HepG2 (cell line): ENCODE measurements around the gene CATSPERB. TPM values are rescaled to one million over a fixed set of nuclear protein-coding genes. Genes with fewer than 3 reads are reported as not detected.

Source experiments
- ATAC-seq: fragments of 200-7000 bp; cut with Tn5 transposase; 3 replicates; pipeline ENCODE4 v1.9.1; 2020; ENCODE audit warnings: mild to moderate bottlenecking, moderate library complexity
- BruUV-seq: library from RNA; stranded (reverse); fragments of 400-500 nt; replicated peaks from 2 replicates; lab custom pipeline; 2021; lab: Mats Ljungman, UMichigan
- CTCF ChIA-PET: fragments of 300-600 bp; formaldehyde crosslinking; extraction: SDS; loops from one replicate; lab custom pipeline; 2021; ENCODE audit warnings: low total read pairs, inconsistent platforms, low intra/inter-chr PET ratio; lab: Yijun Ruan, JAX
- POLR2A ChIA-PET: fragments of 350-600 bp; sonication (Branson Sonifier 250); formaldehyde crosslinking; loops from one replicate; lab custom pipeline; 2020; ENCODE audit warnings: antibody characterized with exemption, inconsistent platforms; lab: Yijun Ruan, JAX
- DNase-seq: peaks from one replicate; pipeline ENCODE4 v3.0.0-alpha.2; 2015; ENCODE audit warnings: low spot score
- FAIRE-seq: peaks from 3 replicates; lab custom pipeline; 2011; peaks lifted over from hg19 to GRCh38; lab: Jason Lieb, UNC
- H2AFZ ChIP-seq: one replicate; pipeline ENCODE4 v1.6.1; 2011; ENCODE audit warnings: low read length, inconsistent platforms
- H3K27ac ChIP-seq: fragments of 300-600 bp; 3 replicates; pipeline ENCODE4 v1.8.0; 2011; ENCODE audit warnings: mixed run types, mild to moderate bottlenecking, mixed read lengths, low read length, inconsistent platforms; ENCODE audit not compliant: insufficient read depth; ENCODE audit errors: extremely low read length
- H3K27me3 ChIP-seq, 2 experiments: fragments of 200-600 bp in 1 of 2; 2 replicates in 1 of 2; 3 replicates in 1 of 2; pipeline versions ENCODE4 v1.6.0 to v1.8.0; 2011; ENCODE audit warnings: low read length in 2 of 2, mild to moderate bottlenecking in 2 of 2, moderate library complexity in 2 of 2, inconsistent platforms in 1 of 2; ENCODE audit not compliant: insufficient read depth in 2 of 2, control insufficient read depth in 1 of 2
- H3K36me3 ChIP-seq, 2 experiments: fragments of 200-600 bp in 1 of 2; replicated peaks in 1 of 2; 2 replicates in 1 of 2; 3 replicates in 1 of 2; pipeline versions ENCODE4 v1.5.1 to v1.8.0; 2011; ENCODE audit warnings: low read length in 2 of 2, inconsistent platforms in 1 of 2; ENCODE audit not compliant: insufficient read depth in 2 of 2, control insufficient read depth in 1 of 2
- H3K4me1 ChIP-seq: 2 replicates; pipeline ENCODE4 v1.5.1; 2012; ENCODE audit warnings: low read length, inconsistent platforms; ENCODE audit not compliant: insufficient read depth
- H3K4me2 ChIP-seq: 2 replicates; pipeline ENCODE4 v1.6.0; 2011; ENCODE audit warnings: low read depth, low read length, inconsistent platforms
- H3K4me3 ChIP-seq, 3 experiments: fragments of 200-600 bp in 1 of 3; sonication (generic), shearing (Covaris generic) in 1 of 3; replicated peaks in 1 of 3; 2 replicates each; pipeline ENCODE4 v1.5.1; 2011 to 2016; ENCODE audit warnings: low read length in 3 of 3, inconsistent platforms in 2 of 3, low read depth in 2 of 3, mild to moderate bottlenecking in 2 of 3, control low read depth in 1 of 3, mixed read lengths in 1 of 3; ENCODE audit not compliant: insufficient read depth in 1 of 3
- H3K79me2 ChIP-seq: one replicate; pipeline ENCODE4 v1.6.1; 2011; ENCODE audit warnings: low read length, inconsistent platforms; ENCODE audit not compliant: insufficient read depth
- H3K9ac ChIP-seq: 2 replicates; pipeline ENCODE4 v1.6.0; 2011; ENCODE audit warnings: mild to moderate bottlenecking, low read depth, low read length, inconsistent platforms; ENCODE audit not compliant: insufficient read depth
- H3K9me3 ChIP-seq: 2 replicates; pipeline ENCODE4 v1.5.1; 2012; ENCODE audit warnings: mild to moderate bottlenecking, low read length
- H4K20me1 ChIP-seq: 2 replicates; pipeline ENCODE4 v1.6.0; 2011; ENCODE audit warnings: inconsistent platforms, mild to moderate bottlenecking, low read length, moderate library complexity; ENCODE audit not compliant: insufficient read depth
- ATF7 ChIP-seq, 2 experiments: fragments of 450-650 bp in 1 of 2; sonication (generic) in 1 of 2; formaldehyde crosslinking in 1 of 2; IDR thresholded peaks; 2 replicates each; pipeline versions ENCODE4 v1.4.0 to v1.6.1; 2016 to 2020; ENCODE audit warnings: antibody characterized with exemption in 1 of 2, mild to moderate bottlenecking in 1 of 2, missing genetic modification reagents in 1 of 2
- BRCA1 ChIP-seq: sonication (generic); formaldehyde crosslinking; IDR thresholded peaks from 2 replicates; pipeline ENCODE4 v1.4.0; 2020; ENCODE audit warnings: missing genetic modification reagents
- MATR3 ChIP-seq: sonication (generic); formaldehyde crosslinking; IDR thresholded peaks from 2 replicates; pipeline ENCODE4 v1.4.0; 2020; ENCODE audit warnings: missing genetic modification reagents
- NFE2L2 ChIP-seq: fragments of 150-350 bp; IDR thresholded peaks from 2 replicates; pipeline ENCODE4 v1.6.1; 2014; ENCODE audit warnings: low read length
- STAT5B ChIP-seq: sonication (generic); formaldehyde crosslinking; IDR thresholded peaks from 2 replicates; pipeline ENCODE4 v1.4.0; 2020; ENCODE audit warnings: missing genetic modification reagents
- ZIK1 ChIP-seq: sonication (generic); formaldehyde crosslinking; IDR thresholded peaks from 2 replicates; pipeline ENCODE4 v1.5.0; 2020; ENCODE audit warnings: mild to moderate bottlenecking, low read depth, missing genetic modification reagents, borderline replicate concordance
- ZNF335 ChIP-seq: sonication (generic); formaldehyde crosslinking; IDR thresholded peaks from 2 replicates; pipeline ENCODE4 v1.4.0; 2020; ENCODE audit warnings: missing genetic modification reagents
- ZNF549 ChIP-seq: sonication (generic); formaldehyde crosslinking; IDR thresholded peaks from 2 replicates; pipeline ENCODE4 v1.5.0; 2020; ENCODE audit warnings: missing genetic modification reagents
- ZNF777 ChIP-seq: sonication (generic); formaldehyde crosslinking; IDR thresholded peaks from 2 replicates; pipeline ENCODE4 v1.4.0; 2020; ENCODE audit warnings: missing genetic modification reagents
- ZNF792 ChIP-seq: IDR thresholded peaks from 2 replicates; pipeline ENCODE4 v1.6.1; 2016
- WGBS: methylation state at CpG from one replicate; pipeline ENCODE4 v1.1.6; 2017; ENCODE audit warnings: low lambda C conversion rate; 5-methylcytosine and 5-hydroxymethylcytosine counted together
- in situ Hi-C: cut with HindIII; loops from 2 replicates; pipeline ENCODE4 v1.10.0; 2017; ENCODE audit warnings: low pct_unique_long_range_greater_than_20kb; ENCODE audit not compliant: extremely low pct_ligation_motif_present
- intact Hi-C: fragments of 100-400 bp; cut with micrococcal nuclease; formaldehyde crosslinking; loops from one replicate; pipeline ENCODE4 v1.10.0; 2022; ENCODE audit not compliant: unreplicated experiment
- polyA plus RNA-seq, 8 experiments: library from polyadenylated mRNA; depleted of rRNA in 3 of 8; stranded (reverse) in 7 of 8; unstranded in 1 of 8; fragments of >200 nt; fragmentation: Illumina TruSeq in 4 of 8; extraction: Trizol in 4 of 8; gene quantifications; 2 replicates each; pipeline versions ENCODE4 v1.2.1 to v1.2.3, GENCODE V29; 2011 to 2016; ENCODE audit warnings: low read depth in 4 of 8, missing spikeins in 1 of 8, mixed read lengths in 1 of 8; ENCODE audit not compliant: insufficient read depth in 1 of 8
- total RNA-seq, 5 experiments: library from RNA; depleted of rRNA; stranded (reverse); fragments of >200 nt; fragmentation: Illumina TruSeq; extraction: Trizol; gene quantifications; 2 replicates each; pipeline ENCODE4 v1.2.3, GENCODE V29; 2016; ENCODE audit warnings: low read depth in 1 of 5
- TF ChIP-seq, protein P1 (sequence below): sonication (generic); formaldehyde crosslinking; IDR thresholded peaks from 2 replicates; pipeline ENCODE4 v1.5.0; 2020; ENCODE audit warnings: missing genetic modification reagents, mild to moderate bottlenecking, borderline replicate concordance
- TF ChIP-seq, protein P2 (sequence below): sonication (generic); formaldehyde crosslinking; conservative IDR thresholded peaks from 2 replicates; pipeline ENCODE4 v1.4.0; 2020; ENCODE audit warnings: missing genetic modification reagents
- TF ChIP-seq, protein P3 (sequence below): sonication (generic); formaldehyde crosslinking; IDR thresholded peaks from one replicate; pipeline ENCODE4 v1.5.1; 2020; ENCODE audit warnings: mild to moderate bottlenecking, missing genetic modification reagents; ENCODE audit errors: not compliant biosample characterization

CATSPERB gene
- total and polyA plus RNA-seq, 2 of the 13 experiments (the other 11 are each of a cell fraction or from before 2014, with no cell fraction given) = not detected

DNA sequence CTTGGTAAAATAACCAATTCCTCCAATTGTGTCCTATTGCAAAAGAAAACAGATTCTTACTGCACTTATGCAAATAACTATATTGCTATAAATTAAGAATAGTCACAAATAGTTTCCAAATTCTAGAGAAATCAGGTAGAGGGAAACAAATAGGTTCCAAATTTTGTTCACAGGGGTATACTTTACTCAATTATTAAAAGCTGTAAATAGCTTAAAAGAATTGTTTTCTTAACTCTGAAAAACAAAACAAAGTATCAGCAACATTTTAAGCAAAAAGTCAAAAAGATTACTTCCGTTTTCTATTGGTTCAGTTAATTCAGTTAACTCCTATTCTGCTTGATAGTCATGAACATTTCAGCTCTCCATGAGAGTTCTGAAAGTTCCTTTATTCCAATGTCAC, 136.2 kb downstream of the CATSPERB start:
- H4K20me1 ChIP-seq = no peaks in the 10 kb centered on the region
- no peak overlapping the region for H3K27ac ChIP-seq
- H3K27me3 ChIP-seq = no peaks in the 10 kb centered on the region
- POLR2A ChIA-PET = no interaction called here
- no peaks in the 10 kb centered on the region for H3K36me3 ChIP-seq
- H3K4me1 ChIP-seq = no peaks in the 10 kb centered on the region
- WGBS = 74% methylated on average over 1 of the region's 1 CpG
- H3K4me3 ChIP-seq = no peak overlapping the region
- no peak for FAIRE-seq
- H3K79me2 ChIP-seq = no peaks in the 10 kb centered on the region
- in situ Hi-C loops = no loop called here
- no peak for DNase-seq
- CTCF ChIA-PET = no interaction called here
- peaks cover 8% of the 10 kb centered on the region; the same call in 1 of the 2 replicates for H3K9me3 ChIP-seq
- TF ChIP-seq STAT5B (CRISPR knock-in tag) (no peak), ZNF777 (CRISPR knock-in tag) (no peak), ZNF792 (CRISPR knock-in tag) (no peak), MATR3 (CRISPR knock-in tag) (no peak), ZNF335 (CRISPR knock-in tag) (no peak), ATF7 (IDR thresholded peaks at IDR 0.05) (no peak), ATF7 (CRISPR knock-in tag; IDR thresholded peaks at IDR 0.05) (no peak), ZIK1 (CRISPR knock-in tag) (no peak), NFE2L2 (no peak), BRCA1 (no peak), ZNF549 (CRISPR knock-in tag) (no peak)
- TF ChIP-seq, protein P1, sequence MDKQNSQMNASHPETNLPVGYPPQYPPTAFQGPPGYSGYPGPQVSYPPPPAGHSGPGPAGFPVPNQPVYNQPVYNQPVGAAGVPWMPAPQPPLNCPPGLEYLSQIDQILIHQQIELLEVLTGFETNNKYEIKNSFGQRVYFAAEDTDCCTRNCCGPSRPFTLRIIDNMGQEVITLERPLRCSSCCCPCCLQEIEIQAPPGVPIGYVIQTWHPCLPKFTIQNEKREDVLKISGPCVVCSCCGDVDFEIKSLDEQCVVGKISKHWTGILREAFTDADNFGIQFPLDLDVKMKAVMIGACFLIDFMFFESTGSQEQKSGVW (CRISPR knock-in tag) = no peak
- TF ChIP-seq, protein P2, sequence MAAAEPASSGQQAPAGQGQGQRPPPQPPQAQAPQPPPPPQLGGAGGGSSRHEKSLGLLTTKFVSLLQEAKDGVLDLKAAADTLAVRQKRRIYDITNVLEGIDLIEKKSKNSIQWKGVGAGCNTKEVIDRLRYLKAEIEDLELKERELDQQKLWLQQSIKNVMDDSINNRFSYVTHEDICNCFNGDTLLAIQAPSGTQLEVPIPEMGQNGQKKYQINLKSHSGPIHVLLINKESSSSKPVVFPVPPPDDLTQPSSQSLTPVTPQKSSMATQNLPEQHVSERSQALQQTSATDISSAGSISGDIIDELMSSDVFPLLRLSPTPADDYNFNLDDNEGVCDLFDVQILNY (CRISPR knock-in tag) = no peak
- TF ChIP-seq, protein P3, sequence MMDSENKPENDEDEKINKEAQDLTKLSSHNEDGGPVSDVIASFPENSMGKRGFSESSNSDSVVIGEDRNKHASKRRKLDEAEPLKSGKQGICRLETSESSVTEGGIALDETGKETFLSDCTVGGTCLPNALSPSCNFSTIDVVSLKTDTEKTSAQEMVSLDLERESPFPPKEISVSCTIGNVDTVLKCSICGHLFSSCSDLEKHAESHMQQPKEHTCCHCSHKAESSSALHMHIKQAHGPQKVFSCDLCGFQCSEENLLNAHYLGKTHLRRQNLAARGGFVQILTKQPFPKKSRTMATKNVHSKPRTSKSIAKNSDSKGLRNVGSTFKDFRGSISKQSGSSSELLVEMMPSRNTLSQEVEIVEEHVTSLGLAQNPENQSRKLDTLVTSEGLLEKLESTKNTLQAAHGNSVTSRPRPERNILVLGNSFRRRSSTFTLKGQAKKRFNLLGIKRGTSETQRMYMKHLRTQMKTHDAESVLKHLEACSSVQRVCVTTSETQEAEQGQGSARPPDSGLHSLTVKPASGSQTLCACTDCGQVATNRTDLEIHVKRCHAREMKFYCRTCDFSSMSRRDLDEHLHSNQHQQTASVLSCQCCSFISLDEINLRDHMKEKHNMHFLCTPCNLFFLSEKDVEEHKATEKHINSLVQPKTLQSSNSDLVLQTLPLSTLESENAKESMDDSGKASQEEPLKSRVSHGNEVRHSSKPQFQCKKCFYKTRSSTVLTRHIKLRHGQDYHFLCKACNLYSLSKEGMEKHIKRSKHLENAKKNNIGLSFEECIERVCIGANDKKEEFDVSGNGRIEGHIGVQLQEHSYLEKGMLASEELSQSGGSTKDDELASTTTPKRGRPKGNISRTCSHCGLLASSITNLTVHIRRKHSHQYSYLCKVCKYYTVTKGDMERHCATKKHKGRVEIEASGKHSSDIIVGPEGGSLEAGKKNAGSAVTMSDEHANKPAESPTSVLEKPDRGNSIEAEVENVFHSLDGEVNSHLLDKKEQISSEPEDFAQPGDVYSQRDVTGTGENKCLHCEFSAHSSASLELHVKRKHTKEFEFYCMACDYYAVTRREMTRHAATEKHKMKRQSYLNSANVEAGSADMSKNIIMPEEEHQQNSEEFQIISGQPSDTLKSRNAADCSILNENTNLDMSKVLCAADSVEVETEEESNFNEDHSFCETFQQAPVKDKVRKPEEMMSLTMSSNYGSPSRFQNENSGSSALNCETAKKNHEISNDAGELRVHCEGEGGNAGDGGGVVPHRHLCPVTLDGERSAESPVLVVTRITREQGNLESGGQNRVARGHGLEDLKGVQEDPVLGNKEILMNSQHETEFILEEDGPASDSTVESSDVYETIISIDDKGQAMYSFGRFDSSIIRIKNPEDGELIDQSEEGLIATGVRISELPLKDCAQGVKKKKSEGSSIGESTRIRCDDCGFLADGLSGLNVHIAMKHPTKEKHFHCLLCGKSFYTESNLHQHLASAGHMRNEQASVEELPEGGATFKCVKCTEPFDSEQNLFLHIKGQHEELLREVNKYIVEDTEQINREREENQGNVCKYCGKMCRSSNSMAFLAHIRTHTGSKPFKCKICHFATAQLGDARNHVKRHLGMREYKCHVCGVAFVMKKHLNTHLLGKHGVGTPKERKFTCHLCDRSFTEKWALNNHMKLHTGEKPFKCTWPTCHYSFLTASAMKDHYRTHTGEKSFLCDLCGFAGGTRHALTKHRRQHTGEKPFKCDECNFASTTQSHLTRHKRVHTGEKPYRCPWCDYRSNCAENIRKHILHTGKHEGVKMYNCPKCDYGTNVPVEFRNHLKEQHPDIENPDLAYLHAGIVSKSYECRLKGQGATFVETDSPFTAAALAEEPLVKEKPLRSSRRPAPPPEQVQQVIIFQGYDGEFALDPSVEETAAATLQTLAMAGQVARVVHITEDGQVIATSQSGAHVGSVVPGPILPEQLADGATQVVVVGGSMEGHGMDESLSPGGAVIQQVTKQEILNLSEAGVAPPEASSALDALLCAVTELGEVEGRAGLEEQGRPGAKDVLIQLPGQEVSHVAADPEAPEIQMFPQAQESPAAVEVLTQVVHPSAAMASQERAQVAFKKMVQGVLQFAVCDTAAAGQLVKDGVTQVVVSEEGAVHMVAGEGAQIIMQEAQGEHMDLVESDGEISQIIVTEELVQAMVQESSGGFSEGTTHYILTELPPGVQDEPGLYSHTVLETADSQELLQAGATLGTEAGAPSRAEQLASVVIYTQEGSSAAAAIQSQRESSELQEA = no peak
- BruUV-seq = no TSS peak
- ATAC-seq = no peak
- no peak overlapping the region for H2AFZ ChIP-seq
- H3K4me2 ChIP-seq = no peak overlapping the region
- intact Hi-C loops = no loop called here
- H3K9ac ChIP-seq = no peak overlapping the region
